ENCODE measurements around the gene DUSP9.

DNA sequence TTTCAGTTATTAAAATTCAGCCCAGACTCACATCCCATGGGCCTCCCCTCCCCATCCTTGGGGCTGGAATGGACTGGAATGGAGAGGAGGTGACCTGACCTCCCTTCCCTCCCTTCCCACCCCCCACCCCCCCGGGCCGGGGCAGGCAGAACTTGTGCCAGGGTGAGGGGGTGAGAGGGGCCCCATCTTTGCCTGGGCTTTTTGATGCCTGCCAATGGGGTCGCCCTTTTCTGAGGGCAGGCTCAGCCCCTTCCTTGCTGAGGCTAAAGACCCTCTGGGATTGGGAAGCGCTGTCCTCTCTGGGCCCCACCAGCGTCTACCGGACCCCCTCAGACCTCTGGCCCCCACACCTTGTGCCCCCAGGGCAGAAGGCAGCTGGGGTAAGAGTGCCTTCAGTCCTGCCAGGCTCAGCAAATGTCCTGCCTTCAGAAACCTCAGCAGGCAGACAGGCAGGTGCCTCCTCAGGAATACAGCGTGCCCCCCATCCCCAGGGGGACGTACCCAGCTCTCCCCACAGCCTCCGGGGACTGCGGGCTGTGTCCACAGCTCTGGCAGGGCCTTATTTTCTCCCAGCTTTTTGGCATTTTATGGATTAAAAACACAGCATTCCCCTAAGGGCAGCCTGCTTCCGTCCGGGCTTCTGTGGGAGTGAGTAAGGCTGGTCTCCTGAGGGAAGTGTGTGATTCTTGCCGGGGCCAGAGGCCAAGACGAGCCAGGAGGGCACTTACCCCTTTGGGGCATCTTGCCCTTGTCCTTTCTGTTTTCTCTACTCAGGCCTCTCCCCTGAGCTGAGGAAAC, 35.5 kb upstream of the DUSP9 start:
- TF ChIP-seq, protein P1, sequence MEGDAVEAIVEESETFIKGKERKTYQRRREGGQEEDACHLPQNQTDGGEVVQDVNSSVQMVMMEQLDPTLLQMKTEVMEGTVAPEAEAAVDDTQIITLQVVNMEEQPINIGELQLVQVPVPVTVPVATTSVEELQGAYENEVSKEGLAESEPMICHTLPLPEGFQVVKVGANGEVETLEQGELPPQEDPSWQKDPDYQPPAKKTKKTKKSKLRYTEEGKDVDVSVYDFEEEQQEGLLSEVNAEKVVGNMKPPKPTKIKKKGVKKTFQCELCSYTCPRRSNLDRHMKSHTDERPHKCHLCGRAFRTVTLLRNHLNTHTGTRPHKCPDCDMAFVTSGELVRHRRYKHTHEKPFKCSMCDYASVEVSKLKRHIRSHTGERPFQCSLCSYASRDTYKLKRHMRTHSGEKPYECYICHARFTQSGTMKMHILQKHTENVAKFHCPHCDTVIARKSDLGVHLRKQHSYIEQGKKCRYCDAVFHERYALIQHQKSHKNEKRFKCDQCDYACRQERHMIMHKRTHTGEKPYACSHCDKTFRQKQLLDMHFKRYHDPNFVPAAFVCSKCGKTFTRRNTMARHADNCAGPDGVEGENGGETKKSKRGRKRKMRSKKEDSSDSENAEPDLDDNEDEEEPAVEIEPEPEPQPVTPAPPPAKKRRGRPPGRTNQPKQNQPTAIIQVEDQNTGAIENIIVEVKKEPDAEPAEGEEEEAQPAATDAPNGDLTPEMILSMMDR (IDR thresholded peaks at IDR 0.05) = no peak
- TF ChIP-seq POLR2A (IDR thresholded peaks at IDR 0.05) (no peak), POLR2AphosphoS5 (IDR thresholded peaks at IDR 0.05; ENCODE audit: insufficient read depth in 1 of 2, low read depth in 1 of 2) (no peak)
